GM12878 (cell line): ENCODE results near the gene AOPEP. TPM values are rescaled to one million over a fixed set of nuclear protein-coding genes. Genes with fewer than 3 reads are reported as not detected.

Experiments
- ATAC-seq: fragments of 200-7000 bp; cut with Tn5 transposase; 3 replicates; pipeline ENCODE4 v1.9.1; 2020; ENCODE audit warnings: mild to moderate bottlenecking, moderate library complexity
- BruUV-seq: library from RNA; stranded (reverse); fragments of 400-500 nt; replicated peaks from 2 replicates; lab custom pipeline; 2021; lab: Mats Ljungman, UMichigan
- CTCF ChIA-PET: fragments of 300-600 bp; sonication (Branson Sonifier 250); formaldehyde crosslinking; extraction: SDS; loops from one replicate; lab custom pipeline; 2021; ENCODE audit warnings: inconsistent platforms; lab: Yijun Ruan, JAX
- POLR2A ChIA-PET: fragments of 350-600 bp; formaldehyde crosslinking; extraction: SDS; loops from one replicate; lab custom pipeline; 2021; ENCODE audit warnings: inconsistent platforms; lab: Charles Lee
- RAD21 ChIA-PET: fragments of 300-600 bp; sonication (Branson Sonifier 250); formaldehyde crosslinking; loops from one replicate; lab custom pipeline; 2023; ENCODE audit warnings: antibody characterized with exemption; ENCODE audit not compliant: unreplicated experiment; lab: Charles Lee
- SMC1A ChIA-PET: fragments of 300-600 bp; sonication (Branson Sonifier 250); formaldehyde crosslinking; loops from one replicate; lab custom pipeline; 2023; ENCODE audit not compliant: unreplicated experiment, uncharacterized antibody; lab: Charles Lee
- DNase-seq: peaks from one replicate; pipeline ENCODE4 v3.0.0-alpha.2; 2011; ENCODE audit warnings: low read depth, low spot score
- FAIRE-seq: peaks from 3 replicates; lab custom pipeline; 2011; peaks lifted over from hg19 to GRCh38; lab: Jason Lieb, UNC
- H2AFZ ChIP-seq: 2 replicates; pipeline ENCODE4 v1.6.0; 2011; ENCODE audit warnings: low read depth, low read length, control low read depth; ENCODE audit not compliant: control insufficient read depth
- H3K27ac ChIP-seq: 2 replicates; pipeline ENCODE4 v1.5.1; 2011; ENCODE audit warnings: control low read depth; ENCODE audit not compliant: control insufficient read depth, insufficient read depth
- H3K27me3 ChIP-seq, 2 experiments: replicated peaks in 1 of 2; 2 replicates each; pipeline versions ENCODE4 v1.6.0 to v1.6.1; 2011; ENCODE audit warnings: low read length in 1 of 2; ENCODE audit not compliant: control insufficient read depth in 2 of 2, insufficient read depth in 2 of 2
- H3K36me3 ChIP-seq, 2 experiments: 2 replicates each; pipeline ENCODE4 v1.5.1; 2011; ENCODE audit warnings: low read length in 1 of 2; ENCODE audit not compliant: control insufficient read depth in 2 of 2, insufficient read depth in 2 of 2
- H3K4me1 ChIP-seq: 2 replicates; pipeline ENCODE4 v1.6.1; 2011; ENCODE audit warnings: mild to moderate bottlenecking, low read length, moderate library complexity, mixed read lengths; ENCODE audit not compliant: control insufficient read depth, insufficient read depth
- H3K4me2 ChIP-seq: 2 replicates; pipeline ENCODE4 v1.6.0; 2011; ENCODE audit warnings: control low read depth; ENCODE audit not compliant: control insufficient read depth, insufficient read depth
- H3K4me3 ChIP-seq: fragments of 200-600 bp; sonication (generic); 2 replicates; pipeline ENCODE4 v1.5.1; 2016
- H3K79me2 ChIP-seq: 2 replicates; pipeline ENCODE4 v1.6.0; 2011; ENCODE audit warnings: low read length; ENCODE audit not compliant: control insufficient read depth, insufficient read depth
- H3K9ac ChIP-seq: 2 replicates; pipeline ENCODE4 v1.8.0; 2011; ENCODE audit warnings: low read length, control low read depth, mixed read lengths; ENCODE audit not compliant: control insufficient read depth, insufficient read depth
- H3K9me3 ChIP-seq: replicated peaks from 3 replicates; pipeline ENCODE4 v1.5.1; 2011; ENCODE audit warnings: mild to moderate bottlenecking, low read length; ENCODE audit not compliant: control insufficient read depth, insufficient read depth
- H4K20me1 ChIP-seq: 2 replicates; pipeline ENCODE4 v1.6.0; 2011; ENCODE audit not compliant: control insufficient read depth, insufficient read depth
- BMI1 ChIP-seq: fragments of 450-650 bp; IDR thresholded peaks from 2 replicates; pipeline ENCODE4 v1.6.1; 2016; ENCODE audit warnings: mild to moderate bottlenecking, moderate library complexity, borderline replicate concordance
- CBX5 ChIP-seq: sonication (generic); IDR thresholded peaks from 2 replicates; pipeline ENCODE4 v1.6.1; 2016; ENCODE audit warnings: low read depth, moderate library complexity, mild to moderate bottlenecking, inconsistent platforms
- E2F4 ChIP-seq: IDR thresholded peaks from 2 replicates; pipeline ENCODE4 v1.6.1; 2012; ENCODE audit warnings: low read depth, low read length, improper control_type of control experiment
- FOXM1 ChIP-seq: IDR thresholded peaks from 2 replicates; pipeline ENCODE4 v1.6.1; 2012; ENCODE audit warnings: low read depth, mild to moderate bottlenecking, inconsistent platforms, low read length, moderate library complexity
- GATAD2B ChIP-seq: fragments of 450-650 bp; conservative IDR thresholded peaks from 2 replicates; pipeline ENCODE4 v1.6.1; 2017; ENCODE audit warnings: low read depth, mild to moderate bottlenecking, moderate library complexity
- NFYA ChIP-seq: IDR thresholded peaks from 2 replicates; pipeline ENCODE4 v1.6.1; 2011; ENCODE audit warnings: low read depth, mild to moderate bottlenecking, low read length, improper control_type of control experiment, borderline replicate concordance
- NR2C2 ChIP-seq: IDR thresholded peaks from 2 replicates; pipeline ENCODE4 v1.6.1; 2011; ENCODE audit warnings: borderline replicate concordance, low read depth; ENCODE audit not compliant: control insufficient read depth, insufficient read length
- RAD51 ChIP-seq: fragments of 450-650 bp; IDR thresholded peaks from 2 replicates; pipeline ENCODE4 v1.6.1; 2016; ENCODE audit warnings: moderate library complexity, mild to moderate bottlenecking, inconsistent platforms
- RCOR1 ChIP-seq: conservative IDR thresholded peaks from 2 replicates; pipeline ENCODE4 v1.6.1; 2012; ENCODE audit warnings: low read depth, low read length, improper control_type of control experiment
- SRF ChIP-seq, 2 experiments: IDR thresholded peaks; 2 replicates each; pipeline ENCODE4 v1.6.1; 2011; ENCODE audit warnings: low read depth in 2 of 2, low read length in 2 of 2, mild to moderate bottlenecking in 1 of 2, moderate library complexity in 1 of 2
- TARDBP ChIP-seq: IDR thresholded peaks from 2 replicates; pipeline ENCODE4 v1.6.1; 2016; ENCODE audit warnings: borderline replicate concordance
- TCF7 ChIP-seq: IDR thresholded peaks from 2 replicates; pipeline ENCODE4 v1.6.1; 2014; ENCODE audit warnings: antibody characterized with exemption, borderline replicate concordance
- ZNF207 ChIP-seq: fragments of 450-650 bp; IDR thresholded peaks from 2 replicates; pipeline ENCODE4 v1.6.1; 2014; ENCODE audit warnings: antibody characterized with exemption, mild to moderate bottlenecking, borderline replicate concordance
- WGBS: methylation state at CpG from one replicate; pipeline ENCODE4 v1.1.6; 2016; ENCODE audit warnings: low lambda C conversion rate; ENCODE audit not compliant: insufficient replicate concordance, insufficient coverage; ENCODE audit errors: missing lambda C conversion rate; 5-methylcytosine and 5-hydroxymethylcytosine counted together
- in situ Hi-C: fragments of 300-500 bp; cut with MboI; formaldehyde crosslinking; loops from 9 replicates; pipeline ENCODE4 v1.14.3; 2018; ENCODE audit warnings: mixed read lengths
- intact Hi-C: fragments of 100-400 bp; cut with micrococcal nuclease; formaldehyde crosslinking; loops from one replicate; pipeline ENCODE4 v1.14.2; 2022; ENCODE audit not compliant: unreplicated experiment
- polyA plus RNA-seq, 11 experiments: library from polyadenylated mRNA; depleted of rRNA in 4 of 11; unstranded in 6 of 11; stranded (reverse) in 5 of 11; fragments of >200 nt; fragmentation: Nextera tagmentation in 4 of 11; fragmentation: Illumina TruSeq in 1 of 11; extraction: Ambion mirVana in 4 of 11; extraction: Trizol in 1 of 11; gene quantifications; 1 replicate in 1 of 11; 2 replicates in 10 of 11; pipeline versions ENCODE4 v1.2.1 to v1.2.3, GENCODE V29; 2011 to 2016; ENCODE audit warnings: inconsistent platforms in 2 of 11, missing spikeins in 2 of 11, low read depth in 1 of 11
- total RNA-seq, 4 experiments: library from RNA; depleted of rRNA in 3 of 4; stranded (reverse); fragments of >200 nt in 3 of 4; fragmentation: Illumina TruSeq in 1 of 4; extraction: Trizol in 1 of 4; gene quantifications; 2 replicates each; pipeline versions ENCODE4 v1.2.1 to v1.2.3, GENCODE V29; 2013 to 2021
- TF ChIP-seq, protein P1 (sequence below): IDR thresholded peaks from 2 replicates; pipeline ENCODE4 v1.6.1; 2012; ENCODE audit warnings: improper control_type of control experiment, low read depth, low read length; ENCODE audit not compliant: insufficient replicate concordance
- TF ChIP-seq, protein P2 (sequence below): fragments of 450-650 bp; IDR thresholded peaks from 2 replicates; pipeline ENCODE4 v1.6.1; 2018; ENCODE audit warnings: borderline replicate concordance, mild to moderate bottlenecking; ENCODE audit not compliant: partially characterized antibody

Gene AOPEP
- total and polyA plus RNA-seq, 10 of the 15 experiments (the other 5 are each of a cell fraction or from before 2014, with no cell fraction given): 2.3 to 16.9 (median 10.1) TPM

DNA sequence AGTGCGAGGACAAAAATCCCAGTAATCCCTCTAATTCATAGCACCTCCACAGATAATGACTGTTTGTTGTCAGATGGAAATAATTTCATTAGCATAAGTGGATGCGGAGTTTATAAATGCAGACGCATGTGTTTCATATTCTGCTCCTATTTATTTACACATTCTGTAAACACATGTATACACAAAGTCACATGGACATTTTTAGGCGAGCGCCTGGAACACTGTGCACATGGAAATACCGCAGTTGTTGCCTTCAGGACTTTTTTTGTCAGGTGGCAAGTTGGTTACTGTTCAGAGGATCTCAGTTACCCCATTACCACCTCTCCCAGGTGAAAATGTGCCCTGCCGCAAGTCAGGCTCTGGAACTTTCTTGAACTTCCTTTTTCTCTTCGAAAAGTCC, 46.9 kb upstream of the AOPEP start:
- no peak for FAIRE-seq
- 79% methylated on average over 8 of the region's 8 CpGs for WGBS
- Histone ChIP-seq H3K27me3 (no peaks in the 10 kb centered on the region), H3K9me3 (no peaks in the 10 kb centered on the region), H3K4me1 (no peaks in the 10 kb centered on the region; the same call in 1 of the 2 replicates), H3K27ac (no peak overlapping the region), H4K20me1 (no peaks in the 10 kb centered on the region), H3K4me3 (no peak overlapping the region), H2AFZ (no peak overlapping the region), H3K36me3 (no peaks in the 10 kb centered on the region), H3K79me2 (no peaks in the 10 kb centered on the region), H3K9ac (no peak overlapping the region), H3K4me2 (no peak overlapping the region)
- SMC1A ChIA-PET: interaction anchor here (1.3 to 5.8 kb wide), 6 partner anchors 103 to 500 kb away, joined by 3 to 143 read pairs (median 20); no protein-coding TSS in a partner anchor
- intact Hi-C loops (no loop called here), in situ Hi-C loops (loop anchor here (25.0 kb wide), 1 partner anchor 1533 kb away; no protein-coding TSS in a partner anchor)
- no TSS peak for BruUV-seq
- CTCF ChIA-PET: interaction anchor here (0.5 to 11.9 kb wide), 8 partner anchors 11 to 655 kb away, joined by 3 to 355 read pairs (median 30); no protein-coding TSS in a partner anchor
- RAD21 ChIA-PET: interaction anchor here (1.2 to 6.1 kb wide), 5 partner anchors 11 to 449 kb away, joined by 3 to 134 read pairs (median 30); no protein-coding TSS in a partner anchor
- POLR2A ChIA-PET: no interaction called here
- no peak for DNase-seq
- ATAC-seq: no peak
- TF ChIP-seq BMI1: no peak
- no peak for TF ChIP-seq GATAD2B
- no peak for TF ChIP-seq TCF7
- TF ChIP-seq TARDBP: no peak
- no peak for TF ChIP-seq NR2C2
- TF ChIP-seq ZNF207: no peak
- TF ChIP-seq RAD51: no peak
- TF ChIP-seq SRF (IDR thresholded peaks at IDR 0.05; ENCODE audit: low read depth in 2 of 2, low read length in 2 of 2): no peak
- TF ChIP-seq, protein P1, sequence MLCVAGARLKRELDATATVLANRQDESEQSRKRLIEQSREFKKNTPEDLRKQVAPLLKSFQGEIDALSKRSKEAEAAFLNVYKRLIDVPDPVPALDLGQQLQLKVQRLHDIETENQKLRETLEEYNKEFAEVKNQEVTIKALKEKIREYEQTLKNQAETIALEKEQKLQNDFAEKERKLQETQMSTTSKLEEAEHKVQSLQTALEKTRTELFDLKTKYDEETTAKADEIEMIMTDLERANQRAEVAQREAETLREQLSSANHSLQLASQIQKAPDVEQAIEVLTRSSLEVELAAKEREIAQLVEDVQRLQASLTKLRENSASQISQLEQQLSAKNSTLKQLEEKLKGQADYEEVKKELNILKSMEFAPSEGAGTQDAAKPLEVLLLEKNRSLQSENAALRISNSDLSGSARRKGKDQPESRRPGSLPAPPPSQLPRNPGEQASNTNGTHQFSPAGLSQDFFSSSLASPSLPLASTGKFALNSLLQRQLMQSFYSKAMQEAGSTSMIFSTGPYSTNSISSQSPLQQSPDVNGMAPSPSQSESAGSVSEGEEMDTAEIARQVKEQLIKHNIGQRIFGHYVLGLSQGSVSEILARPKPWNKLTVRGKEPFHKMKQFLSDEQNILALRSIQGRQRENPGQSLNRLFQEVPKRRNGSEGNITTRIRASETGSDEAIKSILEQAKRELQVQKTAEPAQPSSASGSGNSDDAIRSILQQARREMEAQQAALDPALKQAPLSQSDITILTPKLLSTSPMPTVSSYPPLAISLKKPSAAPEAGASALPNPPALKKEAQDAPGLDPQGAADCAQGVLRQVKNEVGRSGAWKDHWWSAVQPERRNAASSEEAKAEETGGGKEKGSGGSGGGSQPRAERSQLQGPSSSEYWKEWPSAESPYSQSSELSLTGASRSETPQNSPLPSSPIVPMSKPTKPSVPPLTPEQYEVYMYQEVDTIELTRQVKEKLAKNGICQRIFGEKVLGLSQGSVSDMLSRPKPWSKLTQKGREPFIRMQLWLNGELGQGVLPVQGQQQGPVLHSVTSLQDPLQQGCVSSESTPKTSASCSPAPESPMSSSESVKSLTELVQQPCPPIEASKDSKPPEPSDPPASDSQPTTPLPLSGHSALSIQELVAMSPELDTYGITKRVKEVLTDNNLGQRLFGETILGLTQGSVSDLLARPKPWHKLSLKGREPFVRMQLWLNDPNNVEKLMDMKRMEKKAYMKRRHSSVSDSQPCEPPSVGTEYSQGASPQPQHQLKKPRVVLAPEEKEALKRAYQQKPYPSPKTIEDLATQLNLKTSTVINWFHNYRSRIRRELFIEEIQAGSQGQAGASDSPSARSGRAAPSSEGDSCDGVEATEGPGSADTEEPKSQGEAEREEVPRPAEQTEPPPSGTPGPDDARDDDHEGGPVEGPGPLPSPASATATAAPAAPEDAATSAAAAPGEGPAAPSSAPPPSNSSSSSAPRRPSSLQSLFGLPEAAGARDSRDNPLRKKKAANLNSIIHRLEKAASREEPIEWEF: no peak
- TF ChIP-seq CBX5: no peak
- TF ChIP-seq, protein P2, sequence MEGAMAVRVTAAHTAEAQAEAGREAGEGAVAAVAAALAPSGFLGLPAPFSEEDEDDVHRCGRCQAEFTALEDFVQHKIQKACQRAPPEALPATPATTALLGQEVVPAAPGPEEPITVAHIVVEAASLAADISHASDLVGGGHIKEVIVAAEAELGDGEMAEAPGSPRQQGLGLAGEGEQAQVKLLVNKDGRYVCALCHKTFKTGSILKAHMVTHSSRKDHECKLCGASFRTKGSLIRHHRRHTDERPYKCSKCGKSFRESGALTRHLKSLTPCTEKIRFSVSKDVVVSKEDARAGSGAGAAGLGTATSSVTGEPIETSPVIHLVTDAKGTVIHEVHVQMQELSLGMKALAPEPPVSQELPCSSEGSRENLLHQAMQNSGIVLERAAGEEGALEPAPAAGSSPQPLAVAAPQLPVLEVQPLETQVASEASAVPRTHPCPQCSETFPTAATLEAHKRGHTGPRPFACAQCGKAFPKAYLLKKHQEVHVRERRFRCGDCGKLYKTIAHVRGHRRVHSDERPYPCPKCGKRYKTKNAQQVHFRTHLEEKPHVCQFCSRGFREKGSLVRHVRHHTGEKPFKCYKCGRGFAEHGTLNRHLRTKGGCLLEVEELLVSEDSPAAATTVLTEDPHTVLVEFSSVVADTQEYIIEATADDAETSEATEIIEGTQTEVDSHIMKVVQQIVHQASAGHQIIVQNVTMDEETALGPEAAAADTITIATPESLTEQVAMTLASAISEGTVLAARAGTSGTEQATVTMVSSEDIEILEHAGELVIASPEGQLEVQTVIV: no peak
- no peak for TF ChIP-seq NFYA
- no peak for TF ChIP-seq RCOR1
- no peak for TF ChIP-seq FOXM1
- no peak for TF ChIP-seq E2F4
